ENCODE measurements around the gene RAB3C.

Gene RAB3C

GRCh38 chr5:58764199-58764598, 181.3 kb downstream of the RAB3C start:
- no peak for TF ChIP-seq CTCF (IDR thresholded peaks at IDR 0.05; ENCODE audit: extremely low read depth, missing control alignments)
- no peak for DNase-seq (ENCODE audit: low spot score)

GRCh38 chr5:58765058-58765457, 182.2 kb downstream of the RAB3C start:
- no peak for DNase-seq (ENCODE audit: low spot score)
- no peak for TF ChIP-seq CTCF (IDR thresholded peaks at IDR 0.05; ENCODE audit: extremely low read depth, missing control alignments)

- no peak for TF ChIP-seq CTCF (IDR thresholded peaks at IDR 0.05; ENCODE audit: extremely low read depth, missing control alignments)
- DNase-seq (ENCODE audit: low spot score), result no peak
Observed at GRCh38 chr5:58767104-58767503, 184.2 kb downstream of the RAB3C start.

GRCh38 chr5:58770136-58770535, 187.3 kb downstream of the RAB3C start:
- DNase-seq (ENCODE audit: low spot score), result no peak
- no peak for TF ChIP-seq CTCF (IDR thresholded peaks at IDR 0.05; ENCODE audit: extremely low read depth, missing control alignments)

- no peak for TF ChIP-seq CTCF (IDR thresholded peaks at IDR 0.05; ENCODE audit: extremely low read depth, missing control alignments)
- no peak for DNase-seq (ENCODE audit: low spot score)
Observed at GRCh38 chr5:58771796-58772195, 188.9 kb downstream of the RAB3C start.

GRCh38 chr5:58773744-58774441, 191.0 kb downstream of the RAB3C start:
- no peak for TF ChIP-seq CTCF (IDR thresholded peaks at IDR 0.05; ENCODE audit: extremely low read depth, missing control alignments)
- DNase-seq (ENCODE audit: low spot score), result no peak

GRCh38 chr5:58774937-58775336, 192.1 kb downstream of the RAB3C start:
- TF ChIP-seq CTCF (IDR thresholded peaks at IDR 0.05; ENCODE audit: extremely low read depth, missing control alignments), result no peak

More at GRCh38 chr5:58774937-58775336, 192.1 kb downstream of the RAB3C start:
- no peak for DNase-seq (ENCODE audit: low spot score)

Measured in GM20000 (cell line).